ENCODE results near the gene BMP7.

Gene BMP7

DNA sequence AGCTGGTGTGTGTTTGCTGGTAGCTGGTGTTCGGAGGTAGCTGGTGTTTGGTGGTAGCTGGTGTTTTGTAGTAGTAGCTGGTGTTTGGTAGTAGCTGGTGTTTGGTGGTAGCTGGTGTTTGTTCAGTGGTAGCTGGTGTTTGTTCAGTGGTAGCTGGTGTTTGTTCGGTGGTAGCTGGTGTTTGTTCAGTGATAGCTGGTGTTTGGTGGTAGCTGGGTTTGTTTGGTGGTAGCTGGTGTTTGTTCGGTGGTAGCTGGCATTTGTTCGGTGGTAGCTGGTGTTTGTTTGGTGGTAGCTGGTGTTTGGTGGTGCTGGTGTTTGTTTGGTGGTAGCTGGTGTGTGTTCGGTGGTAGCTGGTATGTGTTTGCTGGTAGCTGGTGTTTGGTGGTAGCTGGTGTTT, 48.0 kb downstream of the BMP7 start:
- no peaks in the 10 kb centered on the region for H3K4me1 ChIP-seq (ENCODE audit: control insufficient read depth, insufficient read depth, low read length)
- no peak overlapping the region for H3K4me3 ChIP-seq (ENCODE audit: low read length)
- no peaks in the 10 kb centered on the region for H3K27me3 ChIP-seq (ENCODE audit: control insufficient read depth, insufficient read depth, low read length)
- DNase-seq (ENCODE audit: low read depth, low spot score): no peak
- WGBS (ENCODE audit: insufficient coverage, insufficient read length): no CpG with 5 or more reads among the region's 5 CpGs
- H3K9me3 ChIP-seq (ENCODE audit: control insufficient read depth, insufficient read depth, low read length): no peaks in the 10 kb centered on the region
- no peaks in the 10 kb centered on the region for H3K36me3 ChIP-seq (ENCODE audit: control insufficient read depth, insufficient read depth, low read length)
- no peak overlapping the region for H3K27ac ChIP-seq (ENCODE audit: low read length)

DNA sequence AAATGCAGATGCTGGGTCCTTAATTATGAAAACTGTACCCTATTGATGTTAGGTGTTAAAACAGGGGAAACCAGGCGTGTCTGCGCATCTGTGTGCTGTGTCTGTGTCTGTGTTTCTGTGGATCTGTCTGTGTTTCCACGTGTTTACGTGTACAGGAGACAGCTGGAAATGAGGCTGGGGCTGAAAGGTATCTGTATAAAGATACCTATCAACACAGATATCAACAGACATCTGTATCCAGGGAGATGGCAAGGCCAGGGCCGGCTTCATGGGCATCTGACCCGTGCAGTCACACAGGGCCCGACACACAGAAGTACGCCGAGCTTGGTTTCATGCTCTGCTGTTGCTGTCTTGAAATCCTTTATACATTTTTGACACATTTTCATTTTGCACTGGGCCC, 48.6 kb downstream of the BMP7 start:
- Histone ChIP-seq H3K4me3 (ENCODE audit: low read length) (no peak overlapping the region), H3K36me3 (ENCODE audit: control insufficient read depth, insufficient read depth, low read length) (no peaks in the 10 kb centered on the region), H3K9me3 (ENCODE audit: control insufficient read depth, insufficient read depth, low read length) (no peaks in the 10 kb centered on the region), H3K27ac (ENCODE audit: low read length) (no peak overlapping the region), H3K4me1 (ENCODE audit: control insufficient read depth, insufficient read depth, low read length) (no peaks in the 10 kb centered on the region), H3K27me3 (ENCODE audit: control insufficient read depth, insufficient read depth, low read length) (no peaks in the 10 kb centered on the region)
- no peak for DNase-seq (ENCODE audit: low read depth, low spot score)
- no CpG with 5 or more reads among the region's 9 CpGs for WGBS (ENCODE audit: insufficient coverage, insufficient read length)

DNA sequence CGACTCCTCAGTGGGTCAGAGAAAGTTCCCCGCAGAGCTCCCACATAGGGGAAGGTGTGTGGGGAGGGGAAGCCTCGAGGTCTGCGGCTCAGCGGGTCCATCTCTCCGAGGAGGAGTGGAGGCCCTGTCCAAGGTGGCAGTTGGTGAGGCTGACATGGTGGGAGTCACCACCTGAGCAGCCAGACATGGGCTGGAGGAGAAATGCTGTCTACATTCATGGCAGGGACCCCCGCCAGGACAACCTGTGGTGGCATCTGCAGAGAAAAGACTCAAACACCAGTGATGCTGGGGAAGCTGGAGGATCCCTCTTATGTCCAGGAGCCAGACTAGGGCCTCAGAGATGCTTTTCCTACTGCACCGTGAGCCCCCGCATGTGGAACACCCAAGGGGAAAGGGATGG, 49.8 kb downstream of the BMP7 start:
- WGBS (ENCODE audit: insufficient coverage, insufficient read length): no CpG with 5 or more reads among the region's 9 CpGs
- H3K4me3 ChIP-seq (ENCODE audit: low read length): no peak overlapping the region
- H3K4me1 ChIP-seq (ENCODE audit: control insufficient read depth, insufficient read depth, low read length): 0 out of 2 replicates have a peak, but pooled peaks cover 4% of the 10 kb centered on the region
- H3K36me3 ChIP-seq (ENCODE audit: control insufficient read depth, insufficient read depth, low read length): no peaks in the 10 kb centered on the region
- H3K27ac ChIP-seq (ENCODE audit: low read length): no peak overlapping the region
- no peak for DNase-seq (ENCODE audit: low read depth, low spot score)
- no peaks in the 10 kb centered on the region for H3K27me3 ChIP-seq (ENCODE audit: control insufficient read depth, insufficient read depth, low read length)
- H3K9me3 ChIP-seq (ENCODE audit: control insufficient read depth, insufficient read depth, low read length): no peaks in the 10 kb centered on the region

DNA sequence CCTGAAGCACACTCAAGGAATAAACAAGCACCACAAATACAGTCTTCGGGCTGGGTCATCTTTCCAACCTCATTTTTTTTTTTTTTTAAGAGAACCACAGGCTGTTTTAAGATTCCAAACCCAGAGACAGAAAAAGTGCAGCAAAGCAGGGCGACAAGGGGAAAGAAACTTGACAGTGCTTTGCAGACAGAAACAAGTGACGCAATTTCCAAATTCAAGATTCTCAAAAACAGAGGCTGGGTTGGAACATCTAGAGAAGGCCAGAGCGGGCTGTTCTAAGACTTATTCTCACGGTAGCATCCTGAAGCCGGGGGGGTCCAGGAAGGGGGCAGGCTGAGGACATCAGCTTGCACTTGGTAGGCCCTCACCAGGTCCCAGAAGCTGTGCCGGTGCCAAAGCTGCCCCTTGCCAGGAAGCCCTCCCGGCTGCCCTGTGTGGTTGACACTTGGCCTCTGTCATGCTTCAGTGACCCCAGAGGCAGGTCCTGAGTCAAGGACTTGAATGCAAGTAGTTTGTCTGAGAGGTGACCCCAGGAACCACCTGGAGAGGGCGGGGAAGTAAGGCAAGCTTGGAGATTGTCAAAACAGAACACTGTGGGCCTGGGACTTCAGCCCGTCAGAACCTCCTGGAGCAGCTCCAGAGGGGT, 50.5 kb downstream of the BMP7 start:
- no peak overlapping the region for H3K27ac ChIP-seq (ENCODE audit: low read length)
- WGBS (ENCODE audit: insufficient coverage, insufficient read length): no CpG with 5 or more reads among the region's 10 CpGs
- H3K9me3 ChIP-seq (ENCODE audit: control insufficient read depth, insufficient read depth, low read length): no peaks in the 10 kb centered on the region
- no peaks in the 10 kb centered on the region for H3K27me3 ChIP-seq (ENCODE audit: control insufficient read depth, insufficient read depth, low read length)
- no peak overlapping the region for H3K4me3 ChIP-seq (ENCODE audit: low read length)
- DNase-seq (ENCODE audit: low read depth, low spot score): no peak
- peaks cover 5% of the 10 kb centered on the region; the same call in 1 of the 2 replicates for H3K4me1 ChIP-seq (ENCODE audit: control insufficient read depth, insufficient read depth, low read length)
- H3K36me3 ChIP-seq (ENCODE audit: control insufficient read depth, insufficient read depth, low read length): no peaks in the 10 kb centered on the region

DNA sequence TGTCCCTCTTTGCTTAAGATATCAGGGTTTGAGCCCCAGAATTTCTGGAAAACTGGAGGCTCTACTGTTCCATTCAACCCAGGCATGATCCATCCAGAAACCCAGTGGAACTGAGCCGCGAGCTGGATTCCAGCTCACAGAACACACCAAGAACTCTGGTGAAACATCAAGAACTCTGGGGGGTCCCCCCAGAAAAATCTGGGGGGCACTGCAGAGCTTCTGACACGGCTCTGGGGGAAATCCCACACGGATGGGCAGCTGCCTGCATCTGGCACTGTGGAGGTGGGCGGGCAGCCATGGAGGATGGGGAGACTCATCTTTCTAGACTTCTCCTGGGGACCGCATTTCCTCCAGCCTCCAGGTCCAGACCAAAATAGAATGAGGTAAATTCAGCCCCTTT, 51.0 kb downstream of the BMP7 start:
- Histone ChIP-seq H3K27ac (ENCODE audit: low read length) (no peak overlapping the region), H3K27me3 (ENCODE audit: control insufficient read depth, insufficient read depth, low read length) (no peaks in the 10 kb centered on the region), H3K9me3 (ENCODE audit: control insufficient read depth, insufficient read depth, low read length) (no peaks in the 10 kb centered on the region), H3K36me3 (ENCODE audit: control insufficient read depth, insufficient read depth, low read length) (no peaks in the 10 kb centered on the region), H3K4me3 (ENCODE audit: low read length) (no peak overlapping the region), H3K4me1 (ENCODE audit: control insufficient read depth, insufficient read depth, low read length) (peaks cover 5% of the 10 kb centered on the region; the same call in 1 of the 2 replicates)
- WGBS (ENCODE audit: insufficient coverage, insufficient read length): no CpG with 5 or more reads among the region's 6 CpGs
- no peak for DNase-seq (ENCODE audit: low read depth, low spot score)

DNA sequence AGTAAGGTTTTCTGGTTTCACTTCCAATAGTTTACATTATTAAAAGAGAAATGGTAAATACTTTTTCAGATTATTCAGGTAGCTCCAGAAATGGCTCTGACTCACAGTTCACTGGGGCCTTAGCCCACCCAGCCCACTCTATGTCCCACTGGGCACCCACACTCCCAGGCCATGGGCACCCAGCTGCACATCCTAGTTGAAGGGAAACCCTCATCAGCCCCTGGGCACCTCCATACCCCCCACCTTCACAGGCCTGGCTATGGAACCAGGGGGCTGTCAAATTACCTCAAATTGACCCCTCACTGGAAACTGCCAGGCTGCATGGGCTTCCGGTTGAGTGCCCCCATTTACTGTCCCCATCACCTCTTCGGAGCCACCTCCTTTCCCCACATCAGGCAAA, 51.5 kb downstream of the BMP7 start:
- H3K36me3 ChIP-seq (ENCODE audit: control insufficient read depth, insufficient read depth, low read length): no peaks in the 10 kb centered on the region
- H3K27ac ChIP-seq (ENCODE audit: low read length): no peak overlapping the region
- H3K4me1 ChIP-seq (ENCODE audit: control insufficient read depth, insufficient read depth, low read length): peaks cover 5% of the 10 kb centered on the region; the same call in 1 of the 2 replicates
- no peaks in the 10 kb centered on the region for H3K9me3 ChIP-seq (ENCODE audit: control insufficient read depth, insufficient read depth, low read length)
- H3K27me3 ChIP-seq (ENCODE audit: control insufficient read depth, insufficient read depth, low read length): no peaks in the 10 kb centered on the region
- WGBS (ENCODE audit: insufficient coverage, insufficient read length): no CpG with 5 or more reads among the region's 2 CpGs
- H3K4me3 ChIP-seq (ENCODE audit: low read length): no peak overlapping the region
- no peak for DNase-seq (ENCODE audit: low read depth, low spot score)

DNA sequence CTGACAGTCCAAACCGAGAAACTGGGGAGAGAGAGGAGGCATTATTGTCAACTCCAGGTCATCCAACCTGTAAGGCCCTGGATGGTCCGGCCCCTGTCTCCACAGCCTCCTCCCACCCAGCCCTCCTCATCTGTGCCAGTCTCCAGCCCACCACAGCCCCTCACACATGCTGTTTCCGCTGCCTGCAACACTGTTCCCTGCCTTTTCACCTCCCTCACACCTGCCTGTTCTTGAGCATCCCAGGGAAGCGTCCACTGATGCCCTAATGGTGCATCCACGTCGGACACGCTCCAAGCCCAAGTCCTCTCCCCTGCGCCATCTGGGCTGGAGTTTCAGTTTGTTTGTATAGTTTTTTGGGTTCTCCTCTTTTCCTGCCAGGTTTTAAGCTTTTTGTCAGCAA, 52.0 kb downstream of the BMP7 start:
- no CpG with 5 or more reads among the region's 8 CpGs for WGBS (ENCODE audit: insufficient coverage, insufficient read length)
- no peak for DNase-seq (ENCODE audit: low read depth, low spot score)
- Histone ChIP-seq H3K9me3 (ENCODE audit: control insufficient read depth, insufficient read depth, low read length) (no peaks in the 10 kb centered on the region), H3K27me3 (ENCODE audit: control insufficient read depth, insufficient read depth, low read length) (no peaks in the 10 kb centered on the region), H3K4me1 (ENCODE audit: control insufficient read depth, insufficient read depth, low read length) (peaks cover 5% of the 10 kb centered on the region; the same call in 1 of the 2 replicates), H3K36me3 (ENCODE audit: control insufficient read depth, insufficient read depth, low read length) (no peaks in the 10 kb centered on the region), H3K27ac (ENCODE audit: low read length) (no peak overlapping the region), H3K4me3 (ENCODE audit: low read length) (no peak overlapping the region)

DNA sequence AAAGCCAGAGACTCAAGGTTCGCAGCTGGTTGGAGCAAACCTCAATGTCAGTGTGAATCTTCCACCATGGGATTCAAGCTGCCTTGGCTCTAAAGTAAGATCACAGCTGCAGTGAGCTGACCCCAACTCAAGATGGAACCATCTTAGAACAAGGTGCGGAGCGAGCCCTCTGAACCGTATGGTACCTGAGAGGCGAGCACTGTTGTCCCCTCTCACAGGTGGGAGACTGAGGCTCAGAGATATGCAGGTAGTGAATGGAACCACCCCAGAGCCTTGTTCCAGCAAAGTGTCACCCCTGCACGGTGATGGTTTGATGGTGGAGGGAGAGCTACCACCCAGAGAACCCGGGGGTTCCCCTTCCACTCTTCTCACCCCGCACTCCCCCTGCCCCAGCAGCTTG, 52.5 kb downstream of the BMP7 start:
- no peak for DNase-seq (ENCODE audit: low read depth, low spot score)
- Histone ChIP-seq H3K9me3 (ENCODE audit: control insufficient read depth, insufficient read depth, low read length) (no peaks in the 10 kb centered on the region), H3K4me1 (ENCODE audit: control insufficient read depth, insufficient read depth, low read length) (peaks cover 5% of the 10 kb centered on the region; the same call in 1 of the 2 replicates), H3K36me3 (ENCODE audit: control insufficient read depth, insufficient read depth, low read length) (no peaks in the 10 kb centered on the region), H3K27ac (ENCODE audit: low read length) (no peak overlapping the region), H3K4me3 (ENCODE audit: low read length) (no peak overlapping the region), H3K27me3 (ENCODE audit: control insufficient read depth, insufficient read depth, low read length) (no peaks in the 10 kb centered on the region)
- no CpG with 5 or more reads among the region's 8 CpGs for WGBS (ENCODE audit: insufficient coverage, insufficient read length)

DNA sequence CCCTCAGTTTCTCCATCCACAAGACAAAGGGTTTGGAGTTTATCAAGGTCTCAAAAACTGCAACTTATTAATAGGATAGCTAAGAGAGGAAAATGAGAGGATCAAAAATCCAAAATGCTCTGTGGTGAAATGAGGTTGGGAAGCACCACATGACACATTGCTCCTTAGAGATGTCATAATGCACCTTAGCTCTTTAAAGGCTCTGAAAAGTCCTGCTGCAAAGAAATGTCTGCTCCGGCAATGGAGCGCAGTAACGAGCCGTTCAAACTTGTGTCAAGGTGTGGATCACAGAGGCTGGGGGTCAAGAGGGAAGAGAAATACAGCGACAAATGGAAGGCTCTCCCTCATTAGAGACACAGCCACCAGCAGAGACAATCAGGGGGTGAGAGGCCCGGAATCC, 53.1 kb downstream of the BMP7 start:
- Histone ChIP-seq H3K27me3 (ENCODE audit: control insufficient read depth, insufficient read depth, low read length) (no peaks in the 10 kb centered on the region), H3K4me3 (ENCODE audit: low read length) (no peak overlapping the region), H3K4me1 (ENCODE audit: control insufficient read depth, insufficient read depth, low read length) (peaks cover 5% of the 10 kb centered on the region; the same call in 1 of the 2 replicates), H3K9me3 (ENCODE audit: control insufficient read depth, insufficient read depth, low read length) (no peaks in the 10 kb centered on the region), H3K27ac (ENCODE audit: low read length) (no peak overlapping the region), H3K36me3 (ENCODE audit: control insufficient read depth, insufficient read depth, low read length) (no peaks in the 10 kb centered on the region)
- DNase-seq (ENCODE audit: low read depth, low spot score): no peak
- WGBS (ENCODE audit: insufficient coverage, insufficient read length): no CpG with 5 or more reads among the region's 6 CpGs

DNA sequence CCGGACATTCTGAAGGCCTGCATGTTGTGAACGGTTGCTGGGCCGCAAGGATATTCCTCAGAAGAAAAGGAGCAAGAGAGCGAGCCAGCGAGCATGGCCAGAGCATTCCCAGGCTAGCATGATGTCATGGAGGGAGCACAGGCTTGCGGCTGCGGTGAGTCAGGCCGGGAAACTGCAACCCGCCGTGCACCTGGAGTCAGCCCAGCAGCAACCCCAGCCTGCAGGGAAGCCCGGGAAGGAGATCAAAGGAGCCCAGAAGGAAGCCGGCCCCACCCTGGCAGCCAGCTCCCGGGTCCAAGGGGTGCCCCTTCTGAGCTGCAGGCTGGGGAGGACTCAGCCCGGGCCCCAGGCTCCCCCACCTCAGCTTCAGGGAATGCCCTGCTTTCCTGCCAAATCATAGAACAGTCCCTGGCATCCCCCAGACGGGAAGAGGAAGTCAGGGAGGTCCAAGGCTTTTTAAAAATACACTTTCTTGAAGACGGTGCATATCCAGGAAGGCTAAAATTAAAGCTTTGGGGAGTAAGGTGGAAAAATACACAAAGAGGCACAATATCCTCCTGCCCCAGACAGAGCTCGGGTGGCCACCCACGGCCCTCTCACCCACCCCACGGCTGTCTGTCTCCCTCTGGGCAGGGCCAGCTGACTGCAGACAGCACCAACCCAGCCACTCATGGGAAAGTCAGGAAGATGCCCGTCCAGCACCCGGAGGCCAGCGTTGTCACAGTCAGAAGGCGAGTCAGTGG, 53.7 kb downstream of the BMP7 start:
- no peaks in the 10 kb centered on the region for H3K36me3 ChIP-seq (ENCODE audit: control insufficient read depth, insufficient read depth, low read length)
- H3K27me3 ChIP-seq (ENCODE audit: control insufficient read depth, insufficient read depth, low read length): no peaks in the 10 kb centered on the region
- no CpG with 5 or more reads among the region's 23 CpGs for WGBS (ENCODE audit: insufficient coverage, insufficient read length)
- no peaks in the 10 kb centered on the region for H3K9me3 ChIP-seq (ENCODE audit: control insufficient read depth, insufficient read depth, low read length)
- no peak overlapping the region for H3K4me3 ChIP-seq (ENCODE audit: low read length)
- H3K4me1 ChIP-seq (ENCODE audit: control insufficient read depth, insufficient read depth, low read length): peaks cover 5% of the 10 kb centered on the region; the same call in 1 of the 2 replicates
- DNase-seq (ENCODE audit: low read depth, low spot score): no peak
- no peak overlapping the region for H3K27ac ChIP-seq (ENCODE audit: low read length)
